Subcutaneous adipose tissue (tissue), 4 donors: ENCODE results near the gene DUSP6. TPM values are rescaled to one million over a fixed set of nuclear protein-coding genes. Genes with fewer than 3 reads are reported as not detected.

Source experiments
- CTCF ChIP-seq: fragments of 450-650 bp; IDR thresholded peaks from one replicate; pipeline ENCODE4 v1.5.1; 2016; ENCODE audit warnings: low read depth, mild to moderate bottlenecking, control low read depth, antibody characterized with exemption, moderate library complexity
- total RNA-seq, 4 donors: library from RNA; depleted of rRNA; stranded (reverse); fragments of >200 nt; gene quantifications; one replicate each; pipeline ENCODE4 v1.1.0, GENCODE V29; 2016

The DUSP6 gene
- total RNA-seq, 4 donors from 2014 or later: 49.4 to 91.8 (median 69.2) TPM

GRCh38 chr12:89390802-89391673 lies 38.7 kb upstream of the DUSP6 start:
- no peak for TF ChIP-seq CTCF

GRCh38 chr12:89389755-89390661 lies 37.7 kb upstream of the DUSP6 start:
- no peak for TF ChIP-seq CTCF

GRCh38 chr12:89386138-89386537 lies 33.8 kb upstream of the DUSP6 start:
- TF ChIP-seq CTCF: no peak

GRCh38 chr12:89384807-89385206 lies 32.5 kb upstream of the DUSP6 start:
- TF ChIP-seq CTCF: no peak

GRCh38 chr12:89384050-89384758 lies 31.9 kb upstream of the DUSP6 start:
- no peak for TF ChIP-seq CTCF

GRCh38 chr12:89383235-89384049 lies 31.1 kb upstream of the DUSP6 start:
- TF ChIP-seq CTCF: no peak
